Caco-2 (cell line): ENCODE data around the gene HPN. TPM values are rescaled to one million over a fixed set of nuclear protein-coding genes. Genes with fewer than 3 reads are reported as not detected.
"Not testable (repeated sequence)": the region's sequence is repeated elsewhere in the genome, so short reads cannot be mapped to it uniquely, and the experiment has no call there.

Experiments
- BruUV-seq: library from RNA; stranded (reverse); fragments of 400-500 nt; replicated peaks from 2 replicates; lab custom pipeline; 2021; lab: Mats Ljungman, UMichigan
- CTCF ChIA-PET: fragments of 300-600 bp; sonication (Branson Sonifier 250); formaldehyde crosslinking; loops from one replicate; lab custom pipeline; 2022; ENCODE audit warnings: antibody characterized with exemption; lab: Charles Lee
- POLR2A ChIA-PET: fragments of 300-600 bp; sonication (Branson Sonifier 250); formaldehyde crosslinking; loops from one replicate; lab custom pipeline; 2022; ENCODE audit warnings: antibody characterized with exemption; lab: Charles Lee
- DNase-seq, 2 experiments: peaks; one replicate each; pipeline versions ENCODE4 v3.0.0 to v3.0.0-alpha.2; 2020 to 2022
- H3K27me3 ChIP-seq: replicated peaks from 2 replicates; pipeline ENCODE4 v1.6.0; 2011; ENCODE audit warnings: low read length; ENCODE audit not compliant: control insufficient read depth, insufficient read depth
- H3K36me3 ChIP-seq: 2 replicates; pipeline ENCODE4 v1.5.1; 2011; ENCODE audit warnings: low read length; ENCODE audit not compliant: control insufficient read depth, insufficient read depth
- H3K4me1 ChIP-seq: fragments of 250-450 bp; sonication (Bioruptor Pico); 2 replicates; pipeline ENCODE4 v1.5.1; 2020; ENCODE audit warnings: mild to moderate bottlenecking
- H3K4me3 ChIP-seq: 2 replicates; pipeline ENCODE4 v1.5.1; 2011; ENCODE audit warnings: low read depth, mild to moderate bottlenecking, control low read depth, low read length
- H3K9me3 ChIP-seq: fragments of 250-450 bp; sonication (Bioruptor Pico); 2 replicates; pipeline ENCODE4 v1.5.1; 2020; ENCODE audit warnings: mild to moderate bottlenecking, moderate library complexity
- H3K27ac Mint-ChIP-seq: one replicate; pipeline ENCODE4 v1.8.0; 2022; ENCODE audit warnings: mixed read lengths; ENCODE audit not compliant: unreplicated experiment
- H3K27me3 Mint-ChIP-seq: one replicate; pipeline ENCODE4 v1.8.0; 2022; ENCODE audit warnings: mixed read lengths; ENCODE audit not compliant: insufficient read depth, unreplicated experiment
- H3K36me3 Mint-ChIP-seq: one replicate; pipeline ENCODE4 v1.8.0; 2022; ENCODE audit warnings: mild to moderate bottlenecking, mixed read lengths; ENCODE audit not compliant: insufficient read depth, unreplicated experiment
- H3K4me1 Mint-ChIP-seq: one replicate; pipeline ENCODE4 v1.8.0; 2022; ENCODE audit warnings: low read depth, mixed read lengths; ENCODE audit not compliant: unreplicated experiment
- H3K4me3 Mint-ChIP-seq: one replicate; pipeline ENCODE4 v1.8.0; 2022; ENCODE audit warnings: mild to moderate bottlenecking, moderate library complexity, mixed read lengths; ENCODE audit not compliant: unreplicated experiment
- H3K9me3 Mint-ChIP-seq: one replicate; pipeline ENCODE4 v1.8.0; 2022; ENCODE audit warnings: mixed read lengths; ENCODE audit not compliant: unreplicated experiment
- CTCF ChIP-seq, 2 experiments: fragments of 200-600 bp in 1 of 2; IDR thresholded peaks; 1 replicate in 1 of 2; 2 replicates in 1 of 2; pipeline versions ENCODE4 v1.5.1 to v1.8.0; 2011 to 2022; ENCODE audit warnings: antibody characterized with exemption in 1 of 2, control low read depth in 1 of 2, inconsistent platforms in 1 of 2, low read depth in 1 of 2, low read length in 1 of 2, mild to moderate bottlenecking in 1 of 2, moderate library complexity in 1 of 2; ENCODE audit not compliant: insufficient read depth in 1 of 2, severe bottlenecking in 1 of 2, unreplicated experiment in 1 of 2
- intact Hi-C: fragments of 100-400 bp; cut with micrococcal nuclease; formaldehyde crosslinking; loops from one replicate; pipeline ENCODE4 v1.10.0; 2022; ENCODE audit not compliant: unreplicated experiment
- total RNA-seq: library from RNA; stranded (reverse); gene quantifications from 2 replicates; pipeline ENCODE4 v1.2.3, GENCODE V29; 2022

HPN gene
- total RNA-seq, 1 experiment from 2014 or later: 20.8 TPM

DNA sequence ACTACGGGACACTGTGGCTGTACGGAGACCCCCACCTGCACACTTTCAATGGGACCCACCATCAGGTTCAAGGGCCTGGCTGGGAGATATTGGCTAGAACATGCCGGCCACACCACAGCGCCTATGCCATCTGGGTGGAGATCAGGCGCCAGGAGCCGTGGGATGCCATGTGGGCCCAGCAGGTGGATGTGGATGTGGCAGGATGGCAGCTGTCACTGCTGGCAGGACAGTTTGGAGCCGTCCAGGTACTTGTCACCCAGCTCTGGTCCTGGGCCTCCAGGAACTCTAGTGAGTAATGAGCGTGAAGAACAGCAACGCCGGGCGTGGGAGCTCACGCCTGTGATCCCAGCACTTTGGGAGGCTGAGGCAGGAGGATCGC is 58.4 kb downstream of the HPN start:
- intact Hi-C loops: no loop called here
- Histone ChIP-seq H3K36me3 (no peaks in the 10 kb centered on the region), H3K9me3 (no peaks in the 10 kb centered on the region), H3K4me1 (peaks cover 10% of the 10 kb centered on the region; the same call in 1 of the 2 replicates), H3K4me3 (no peak overlapping the region), H3K27me3 (no peaks in the 10 kb centered on the region)
- no peak overlapping the region for H3K27ac Mint-ChIP-seq
- H3K9me3 Mint-ChIP-seq: peaks cover 9% of the 10 kb centered on the region
- no TSS peak for BruUV-seq
- CTCF ChIA-PET: interaction anchor here (1.0 kb wide), 1 partner anchor 11 kb away, joined by 3 read pairs; no protein-coding TSS in a partner anchor
- no peak for DNase-seq
- POLR2A ChIA-PET: no interaction called here
- H3K4me1 Mint-ChIP-seq: peaks cover 20% of the 10 kb centered on the region
- H3K4me3 Mint-ChIP-seq: no peak overlapping the region
- no peaks in the 10 kb centered on the region for H3K27me3 Mint-ChIP-seq
- no peaks in the 10 kb centered on the region for H3K36me3 Mint-ChIP-seq
- TF ChIP-seq CTCF (IDR thresholded peaks at IDR 0.05; ENCODE audit: insufficient read depth in 1 of 2, low read depth in 1 of 2, low read length in 1 of 2, severe bottlenecking in 1 of 2, unreplicated experiment in 1 of 2): no peak

- Histone ChIP-seq H3K4me1 (peaks cover 8% of the 10 kb centered on the region; the same call in 1 of the 2 replicates), H3K36me3 (no peaks in the 10 kb centered on the region), H3K4me3 (no peak overlapping the region), H3K27me3 (no peaks in the 10 kb centered on the region), H3K9me3 (no peaks in the 10 kb centered on the region)
- TF ChIP-seq CTCF (IDR thresholded peaks at IDR 0.05; ENCODE audit: insufficient read depth in 1 of 2, low read depth in 1 of 2, low read length in 1 of 2, severe bottlenecking in 1 of 2, unreplicated experiment in 1 of 2): no peak
- CTCF ChIA-PET: interaction anchor here (0.7 to 1.0 kb wide), 3 partner anchors 10 to 34 kb away, joined by 3 to 5 read pairs (median 3); partner anchors contain the start of gene LGI4
- intact Hi-C loops: no loop called here
- POLR2A ChIA-PET: no interaction called here
- no peak for DNase-seq
- no peak overlapping the region for H3K4me3 Mint-ChIP-seq
- H3K27me3 Mint-ChIP-seq: no peaks in the 10 kb centered on the region
- peaks cover 9% of the 10 kb centered on the region for H3K9me3 Mint-ChIP-seq
- no TSS peak for BruUV-seq
- peaks cover 13% of the 10 kb centered on the region for H3K4me1 Mint-ChIP-seq
- H3K27ac Mint-ChIP-seq: no peak overlapping the region
- H3K36me3 Mint-ChIP-seq: no peaks in the 10 kb centered on the region
These were observed 59.3 kb downstream of the HPN start for GRCh38 chr19:35100588-35101533.

- H3K27me3 ChIP-seq, DNase-seq, H3K4me3 Mint-ChIP-seq, H3K9me3 ChIP-seq, H3K4me1 ChIP-seq, POLR2A ChIA-PET, H3K36me3 Mint-ChIP-seq, H3K4me3 ChIP-seq, intact Hi-C loops, H3K4me1 Mint-ChIP-seq, H3K9me3 Mint-ChIP-seq, H3K36me3 ChIP-seq, H3K27ac Mint-ChIP-seq, BruUV-seq, H3K27me3 Mint-ChIP-seq: not testable (repeated sequence)
- CTCF ChIA-PET: interaction anchor here (1.0 kb wide), 1 partner anchor 22 kb away, joined by 3 read pairs; no protein-coding TSS in a partner anchor
These were observed 60.4 kb downstream of the HPN start for GRCh38 chr19:35101949-35102348.

GRCh38 chr19:35103614-35104013 is 62.1 kb downstream of the HPN start:
- H3K36me3 Mint-ChIP-seq, H3K36me3 ChIP-seq, H3K9me3 Mint-ChIP-seq, H3K4me1 Mint-ChIP-seq, H3K9me3 ChIP-seq, H3K27me3 Mint-ChIP-seq, H3K27me3 ChIP-seq, POLR2A ChIA-PET, H3K4me3 ChIP-seq, H3K27ac Mint-ChIP-seq, H3K4me1 ChIP-seq, DNase-seq, H3K4me3 Mint-ChIP-seq, BruUV-seq, intact Hi-C loops: not testable (repeated sequence)
- CTCF ChIA-PET: interaction anchor here (0.6 kb wide), 1 partner anchor 38 kb away, joined by 3 read pairs; no protein-coding TSS in a partner anchor
